HepG2 (cell line): Measurements from ENCODE around the gene KCNQ2. TPM values are rescaled to one million over a fixed set of nuclear protein-coding genes. Genes with fewer than 3 reads are reported as not detected.

Source experiments
- ATAC-seq: fragments of 200-7000 bp; cut with Tn5 transposase; 3 replicates; pipeline ENCODE4 v1.9.1; 2020; ENCODE audit warnings: mild to moderate bottlenecking, moderate library complexity
- BruUV-seq: library from RNA; stranded (reverse); fragments of 400-500 nt; replicated peaks from 2 replicates; lab custom pipeline; 2021; lab: Mats Ljungman, UMichigan
- CTCF ChIA-PET: fragments of 300-600 bp; formaldehyde crosslinking; extraction: SDS; loops from one replicate; lab custom pipeline; 2021; ENCODE audit warnings: low total read pairs, inconsistent platforms, low intra/inter-chr PET ratio; lab: Yijun Ruan, JAX
- POLR2A ChIA-PET: fragments of 350-600 bp; sonication (Branson Sonifier 250); formaldehyde crosslinking; loops from one replicate; lab custom pipeline; 2020; ENCODE audit warnings: antibody characterized with exemption, inconsistent platforms; lab: Yijun Ruan, JAX
- DNase-seq: peaks from one replicate; pipeline ENCODE4 v3.0.0-alpha.2; 2015; ENCODE audit warnings: low spot score
- FAIRE-seq: peaks from 3 replicates; lab custom pipeline; 2011; peaks lifted over from hg19 to GRCh38; lab: Jason Lieb, UNC
- H2AFZ ChIP-seq: one replicate; pipeline ENCODE4 v1.6.1; 2011; ENCODE audit warnings: low read length, inconsistent platforms
- H3K27ac ChIP-seq: fragments of 300-600 bp; 3 replicates; pipeline ENCODE4 v1.8.0; 2011; ENCODE audit warnings: mixed run types, mild to moderate bottlenecking, mixed read lengths, low read length, inconsistent platforms; ENCODE audit not compliant: insufficient read depth; ENCODE audit errors: extremely low read length
- H3K27me3 ChIP-seq, 2 experiments: fragments of 200-600 bp in 1 of 2; 2 replicates in 1 of 2; 3 replicates in 1 of 2; pipeline versions ENCODE4 v1.6.0 to v1.8.0; 2011; ENCODE audit warnings: low read length in 2 of 2, mild to moderate bottlenecking in 2 of 2, moderate library complexity in 2 of 2, inconsistent platforms in 1 of 2; ENCODE audit not compliant: insufficient read depth in 2 of 2, control insufficient read depth in 1 of 2
- H3K36me3 ChIP-seq, 2 experiments: fragments of 200-600 bp in 1 of 2; replicated peaks in 1 of 2; 2 replicates in 1 of 2; 3 replicates in 1 of 2; pipeline versions ENCODE4 v1.5.1 to v1.8.0; 2011; ENCODE audit warnings: low read length in 2 of 2, inconsistent platforms in 1 of 2; ENCODE audit not compliant: insufficient read depth in 2 of 2, control insufficient read depth in 1 of 2
- H3K4me1 ChIP-seq: 2 replicates; pipeline ENCODE4 v1.5.1; 2012; ENCODE audit warnings: low read length, inconsistent platforms; ENCODE audit not compliant: insufficient read depth
- H3K4me2 ChIP-seq: 2 replicates; pipeline ENCODE4 v1.6.0; 2011; ENCODE audit warnings: low read depth, low read length, inconsistent platforms
- H3K4me3 ChIP-seq, 3 experiments: fragments of 200-600 bp in 1 of 3; sonication (generic), shearing (Covaris generic) in 1 of 3; replicated peaks in 1 of 3; 2 replicates each; pipeline ENCODE4 v1.5.1; 2011 to 2016; ENCODE audit warnings: low read length in 3 of 3, inconsistent platforms in 2 of 3, low read depth in 2 of 3, mild to moderate bottlenecking in 2 of 3, control low read depth in 1 of 3, mixed read lengths in 1 of 3; ENCODE audit not compliant: insufficient read depth in 1 of 3
- H3K79me2 ChIP-seq: one replicate; pipeline ENCODE4 v1.6.1; 2011; ENCODE audit warnings: low read length, inconsistent platforms; ENCODE audit not compliant: insufficient read depth
- H3K9ac ChIP-seq: 2 replicates; pipeline ENCODE4 v1.6.0; 2011; ENCODE audit warnings: mild to moderate bottlenecking, low read depth, low read length, inconsistent platforms; ENCODE audit not compliant: insufficient read depth
- H3K9me3 ChIP-seq: 2 replicates; pipeline ENCODE4 v1.5.1; 2012; ENCODE audit warnings: mild to moderate bottlenecking, low read length
- H4K20me1 ChIP-seq: 2 replicates; pipeline ENCODE4 v1.6.0; 2011; ENCODE audit warnings: inconsistent platforms, mild to moderate bottlenecking, low read length, moderate library complexity; ENCODE audit not compliant: insufficient read depth
- CREB1 ChIP-seq, 2 experiments: fragments of 450-650 bp in 1 of 2; IDR thresholded peaks; 2 replicates each; pipeline ENCODE4 v1.6.1; 2016 to 2017; ENCODE audit warnings: control low read depth in 1 of 2, mild to moderate bottlenecking in 1 of 2, missing compliant biosample characterization in 1 of 2, missing genetic modification characterization in 1 of 2
- KDM5B ChIP-seq: sonication (generic); formaldehyde crosslinking; IDR thresholded peaks from 2 replicates; pipeline ENCODE4 v1.4.0; 2020; ENCODE audit warnings: missing genetic modification reagents, mild to moderate bottlenecking, borderline replicate concordance
- SAFB2 ChIP-seq: sonication (generic); formaldehyde crosslinking; IDR thresholded peaks from 2 replicates; pipeline ENCODE4 v1.5.1; 2020; ENCODE audit warnings: missing genetic modification reagents, low read depth, mild to moderate bottlenecking, borderline replicate concordance
- THYN1 ChIP-seq: sonication (generic); formaldehyde crosslinking; IDR thresholded peaks from 2 replicates; pipeline ENCODE4 v1.8.1; 2023; ENCODE audit warnings: low read depth, mild to moderate bottlenecking, moderate library complexity, missing genetic modification reagents, borderline replicate concordance
- ZNF776 ChIP-seq: sonication (generic); formaldehyde crosslinking; IDR thresholded peaks from 2 replicates; pipeline ENCODE4 v1.4.0; 2020; ENCODE audit warnings: mild to moderate bottlenecking, missing genetic modification reagents
- WGBS: methylation state at CpG from one replicate; pipeline ENCODE4 v1.1.6; 2017; ENCODE audit warnings: low lambda C conversion rate; 5-methylcytosine and 5-hydroxymethylcytosine counted together
- in situ Hi-C: cut with HindIII; loops from 2 replicates; pipeline ENCODE4 v1.10.0; 2017; ENCODE audit warnings: low pct_unique_long_range_greater_than_20kb; ENCODE audit not compliant: extremely low pct_ligation_motif_present
- intact Hi-C: fragments of 100-400 bp; cut with micrococcal nuclease; formaldehyde crosslinking; loops from one replicate; pipeline ENCODE4 v1.10.0; 2022; ENCODE audit not compliant: unreplicated experiment
- polyA plus RNA-seq, 8 experiments: library from polyadenylated mRNA; depleted of rRNA in 3 of 8; stranded (reverse) in 7 of 8; unstranded in 1 of 8; fragments of >200 nt; fragmentation: Illumina TruSeq in 4 of 8; extraction: Trizol in 4 of 8; gene quantifications; 2 replicates each; pipeline versions ENCODE4 v1.2.1 to v1.2.3, GENCODE V29; 2011 to 2016; ENCODE audit warnings: low read depth in 4 of 8, missing spikeins in 1 of 8, mixed read lengths in 1 of 8; ENCODE audit not compliant: insufficient read depth in 1 of 8
- total RNA-seq, 5 experiments: library from RNA; depleted of rRNA; stranded (reverse); fragments of >200 nt; fragmentation: Illumina TruSeq; extraction: Trizol; gene quantifications; 2 replicates each; pipeline ENCODE4 v1.2.3, GENCODE V29; 2016; ENCODE audit warnings: low read depth in 1 of 5
- TF ChIP-seq, protein P1 (sequence below): sonication (generic); formaldehyde crosslinking; IDR thresholded peaks from 2 replicates; pipeline ENCODE4 v1.4.0; 2020; ENCODE audit warnings: missing genetic modification reagents, borderline replicate concordance
- TF ChIP-seq, protein P2 (sequence below): sonication (generic); formaldehyde crosslinking; IDR thresholded peaks from 2 replicates; pipeline ENCODE4 v1.5.1; 2020; ENCODE audit warnings: mild to moderate bottlenecking, missing genetic modification reagents, borderline replicate concordance
- TF ChIP-seq, protein P3 (sequence below): sonication (generic); formaldehyde crosslinking; IDR thresholded peaks from 2 replicates; pipeline ENCODE4 v1.5.0; 2020; ENCODE audit warnings: mild to moderate bottlenecking, missing genetic modification reagents, borderline replicate concordance
- TF ChIP-seq, protein P4 (sequence below): sonication (generic); formaldehyde crosslinking; IDR thresholded peaks from 2 replicates; pipeline ENCODE4 v1.4.0; 2020; ENCODE audit warnings: mild to moderate bottlenecking, missing genetic modification reagents
- TF ChIP-seq, protein P5 (sequence below), 2 experiments: sonication (generic) in 1 of 2; formaldehyde crosslinking in 1 of 2; IDR thresholded peaks; 2 replicates each; pipeline versions ENCODE4 v1.4.0 to v1.6.1; 2018 to 2020; ENCODE audit warnings: missing genetic modification reagents in 2 of 2, borderline replicate concordance in 1 of 2, low read depth in 1 of 2, mild to moderate bottlenecking in 1 of 2, missing biosample characterization in 1 of 2

The KCNQ2 gene
- total and polyA plus RNA-seq, 2 of the 13 experiments (the other 11 are each of a cell fraction or from before 2014, with no cell fraction given), result not detected

DNA sequence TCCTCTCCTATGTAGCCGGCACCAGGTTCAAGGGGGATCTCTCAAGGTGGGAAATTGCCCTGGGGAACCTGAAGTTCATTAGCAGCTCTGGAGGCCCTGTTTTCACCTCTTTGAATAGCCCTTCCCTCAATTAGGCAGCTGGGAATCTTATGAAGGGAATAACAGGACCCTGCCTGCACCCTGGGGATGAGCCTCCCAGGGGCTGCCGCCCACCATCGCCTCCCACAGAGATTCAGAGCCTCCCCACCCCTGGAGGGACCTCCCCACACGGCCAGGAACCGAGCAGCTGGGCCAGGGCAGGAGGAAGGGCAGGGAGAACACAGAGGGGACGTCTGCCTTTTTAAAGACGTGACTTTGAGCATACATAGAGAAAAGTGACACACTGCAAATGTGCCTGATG lies 31.1 kb upstream of the KCNQ2 start (continued):
- TF ChIP-seq, protein P1, sequence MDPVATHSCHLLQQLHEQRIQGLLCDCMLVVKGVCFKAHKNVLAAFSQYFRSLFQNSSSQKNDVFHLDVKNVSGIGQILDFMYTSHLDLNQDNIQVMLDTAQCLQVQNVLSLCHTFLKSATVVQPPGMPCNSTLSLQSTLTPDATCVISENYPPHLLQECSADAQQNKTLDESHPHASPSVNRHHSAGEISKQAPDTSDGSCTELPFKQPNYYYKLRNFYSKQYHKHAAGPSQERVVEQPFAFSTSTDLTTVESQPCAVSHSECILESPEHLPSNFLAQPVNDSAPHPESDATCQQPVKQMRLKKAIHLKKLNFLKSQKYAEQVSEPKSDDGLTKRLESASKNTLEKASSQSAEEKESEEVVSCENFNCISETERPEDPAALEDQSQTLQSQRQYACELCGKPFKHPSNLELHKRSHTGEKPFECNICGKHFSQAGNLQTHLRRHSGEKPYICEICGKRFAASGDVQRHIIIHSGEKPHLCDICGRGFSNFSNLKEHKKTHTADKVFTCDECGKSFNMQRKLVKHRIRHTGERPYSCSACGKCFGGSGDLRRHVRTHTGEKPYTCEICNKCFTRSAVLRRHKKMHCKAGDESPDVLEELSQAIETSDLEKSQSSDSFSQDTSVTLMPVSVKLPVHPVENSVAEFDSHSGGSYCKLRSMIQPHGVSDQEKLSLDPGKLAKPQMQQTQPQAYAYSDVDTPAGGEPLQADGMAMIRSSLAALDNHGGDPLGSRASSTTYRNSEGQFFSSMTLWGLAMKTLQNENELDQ, result no peak
- TF ChIP-seq, protein P2, sequence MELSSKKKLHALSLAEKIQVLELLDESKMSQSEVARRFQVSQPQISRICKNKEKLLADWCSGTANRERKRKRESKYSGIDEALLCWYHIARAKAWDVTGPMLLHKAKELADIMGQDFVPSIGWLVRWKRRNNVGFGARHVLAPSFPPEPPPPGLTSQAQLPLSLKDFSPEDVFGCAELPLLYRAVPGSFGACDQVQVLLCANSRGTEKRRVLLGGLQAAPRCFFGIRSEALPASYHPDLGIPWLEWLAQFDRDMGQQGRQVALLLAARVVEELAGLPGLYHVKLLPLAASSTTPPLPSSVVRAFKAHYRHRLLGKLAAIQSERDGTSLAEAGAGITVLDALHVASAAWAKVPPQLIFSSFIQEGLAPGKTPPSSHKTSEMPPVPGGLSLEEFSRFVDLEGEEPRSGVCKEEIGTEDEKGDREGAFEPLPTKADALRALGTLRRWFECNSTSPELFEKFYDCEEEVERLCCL, result no peak

DNA sequence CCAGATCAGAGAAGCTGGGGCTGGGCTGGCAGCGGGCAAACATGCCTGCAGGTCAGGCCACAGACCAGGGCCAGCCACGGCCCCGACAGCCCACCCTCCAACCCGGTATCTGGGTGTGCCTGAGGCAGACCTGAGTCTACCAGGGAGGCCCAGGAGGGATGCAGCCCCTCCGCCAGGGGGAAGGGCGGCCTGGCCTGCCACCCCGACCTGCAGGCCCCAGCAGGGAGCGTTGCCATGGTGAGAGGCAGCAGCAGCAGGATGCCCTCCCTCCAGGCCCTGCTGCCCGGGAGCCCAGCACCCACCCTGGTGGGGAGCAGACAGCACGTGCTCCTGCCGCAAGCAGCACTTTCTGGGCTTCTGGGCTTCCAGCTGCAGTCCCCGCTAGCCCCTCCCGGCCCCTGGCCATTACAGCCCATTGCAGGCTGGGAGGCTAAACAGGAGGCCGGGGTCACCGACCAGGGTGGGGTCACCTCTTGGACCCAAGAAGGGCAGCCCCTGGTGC lies 30.3 kb upstream of the KCNQ2 start:
- H3K4me3 ChIP-seq, result no peak overlapping the region
- peaks cover 30 to 89% of the 10 kb centered on the region in 2 experiments for H3K27me3 ChIP-seq
- CTCF ChIA-PET, result no interaction called here
- ATAC-seq (peak; percentile 5; the same call in 2 of the 3 replicates), DNase-seq (no peak), FAIRE-seq (no peak)
- H4K20me1 ChIP-seq, result no peaks in the 10 kb centered on the region; the same call in 1 of the 2 replicates
- no peak overlapping the region for H3K27ac ChIP-seq
- 20% methylated on average over 14 of the region's 15 CpGs for WGBS
- H3K79me2 ChIP-seq, result no peaks in the 10 kb centered on the region
- in situ Hi-C loops (no loop called here), intact Hi-C loops (no loop called here)
- H2AFZ ChIP-seq, result no peak overlapping the region
- H3K9ac ChIP-seq, result no peak overlapping the region
- no peaks in the 10 kb centered on the region for H3K36me3 ChIP-seq
- H3K4me2 ChIP-seq, result no peak overlapping the region
- POLR2A ChIA-PET, result no interaction called here
- BruUV-seq, result no TSS peak
- no peaks in the 10 kb centered on the region for H3K4me1 ChIP-seq
- H3K9me3 ChIP-seq, result no peaks in the 10 kb centered on the region
- TF ChIP-seq, protein P3, sequence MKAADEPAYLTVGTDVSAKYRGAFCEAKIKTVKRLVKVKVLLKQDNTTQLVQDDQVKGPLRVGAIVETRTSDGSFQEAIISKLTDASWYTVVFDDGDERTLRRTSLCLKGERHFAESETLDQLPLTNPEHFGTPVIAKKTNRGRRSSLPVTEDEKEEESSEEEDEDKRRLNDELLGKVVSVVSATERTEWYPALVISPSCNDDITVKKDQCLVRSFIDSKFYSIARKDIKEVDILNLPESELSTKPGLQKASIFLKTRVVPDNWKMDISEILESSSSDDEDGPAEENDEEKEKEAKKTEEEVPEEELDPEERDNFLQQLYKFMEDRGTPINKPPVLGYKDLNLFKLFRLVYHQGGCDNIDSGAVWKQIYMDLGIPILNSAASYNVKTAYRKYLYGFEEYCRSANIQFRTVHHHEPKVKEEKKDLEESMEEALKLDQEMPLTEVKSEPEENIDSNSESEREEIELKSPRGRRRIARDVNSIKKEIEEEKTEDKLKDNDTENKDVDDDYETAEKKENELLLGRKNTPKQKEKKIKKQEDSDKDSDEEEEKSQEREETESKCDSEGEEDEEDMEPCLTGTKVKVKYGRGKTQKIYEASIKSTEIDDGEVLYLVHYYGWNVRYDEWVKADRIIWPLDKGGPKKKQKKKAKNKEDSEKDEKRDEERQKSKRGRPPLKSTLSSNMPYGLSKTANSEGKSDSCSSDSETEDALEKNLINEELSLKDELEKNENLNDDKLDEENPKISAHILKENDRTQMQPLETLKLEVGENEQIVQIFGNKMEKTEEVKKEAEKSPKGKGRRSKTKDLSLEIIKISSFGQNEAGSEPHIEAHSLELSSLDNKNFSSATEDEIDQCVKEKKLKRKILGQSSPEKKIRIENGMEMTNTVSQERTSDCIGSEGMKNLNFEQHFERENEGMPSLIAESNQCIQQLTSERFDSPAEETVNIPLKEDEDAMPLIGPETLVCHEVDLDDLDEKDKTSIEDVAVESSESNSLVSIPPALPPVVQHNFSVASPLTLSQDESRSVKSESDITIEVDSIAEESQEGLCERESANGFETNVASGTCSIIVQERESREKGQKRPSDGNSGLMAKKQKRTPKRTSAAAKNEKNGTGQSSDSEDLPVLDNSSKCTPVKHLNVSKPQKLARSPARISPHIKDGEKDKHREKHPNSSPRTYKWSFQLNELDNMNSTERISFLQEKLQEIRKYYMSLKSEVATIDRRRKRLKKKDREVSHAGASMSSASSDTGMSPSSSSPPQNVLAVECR (CRISPR knock-in tag), result no peak
- TF ChIP-seq CREB1 (IDR thresholded peaks at IDR 0.05) (no peak), CREB1 (CRISPR knock-in tag; IDR thresholded peaks at IDR 0.05) (no peak), SAFB2 (CRISPR knock-in tag) (no peak), KDM5B (CRISPR knock-in tag) (0 out of 2 replicates have a peak, but pooled peaks have one; percentile 30), ZNF776 (CRISPR knock-in tag) (0 out of 2 replicates have a peak, but pooled peaks have one; percentile 35), THYN1 (CRISPR knock-in tag) (no peak)
- TF ChIP-seq, protein P4, sequence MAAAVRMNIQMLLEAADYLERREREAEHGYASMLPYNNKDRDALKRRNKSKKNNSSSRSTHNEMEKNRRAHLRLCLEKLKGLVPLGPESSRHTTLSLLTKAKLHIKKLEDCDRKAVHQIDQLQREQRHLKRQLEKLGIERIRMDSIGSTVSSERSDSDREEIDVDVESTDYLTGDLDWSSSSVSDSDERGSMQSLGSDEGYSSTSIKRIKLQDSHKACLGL, result 0 out of 2 replicates have a peak, but pooled peaks have one; percentile 28
- TF ChIP-seq, protein P5, sequence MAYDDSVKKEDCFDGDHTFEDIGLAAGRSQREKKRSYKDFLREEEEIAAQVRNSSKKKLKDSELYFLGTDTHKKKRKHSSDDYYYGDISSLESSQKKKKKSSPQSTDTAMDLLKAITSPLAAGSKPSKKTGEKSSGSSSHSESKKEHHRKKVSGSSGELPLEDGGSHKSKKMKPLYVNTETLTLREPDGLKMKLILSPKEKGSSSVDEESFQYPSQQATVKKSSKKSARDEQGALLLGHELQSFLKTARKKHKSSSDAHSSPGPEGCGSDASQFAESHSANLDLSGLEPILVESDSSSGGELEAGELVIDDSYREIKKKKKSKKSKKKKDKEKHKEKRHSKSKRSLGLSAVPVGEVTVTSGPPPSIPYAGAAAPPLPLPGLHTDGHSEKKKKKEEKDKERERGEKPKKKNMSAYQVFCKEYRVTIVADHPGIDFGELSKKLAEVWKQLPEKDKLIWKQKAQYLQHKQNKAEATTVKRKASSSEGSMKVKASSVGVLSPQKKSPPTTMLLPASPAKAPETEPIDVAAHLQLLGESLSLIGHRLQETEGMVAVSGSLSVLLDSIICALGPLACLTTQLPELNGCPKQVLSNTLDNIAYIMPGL (CRISPR knock-in tag; IDR thresholded peaks at IDR 0.05; ENCODE audit: borderline replicate concordance in 1 of 2, low read depth in 1 of 2), result no peak
